Neuronal stem cell (in vitro differentiated cells): Measurements from ENCODE around the gene PAFAH1B1.
A peak's percentile ranks its signal among the peaks of the same experiment; 100 is the strongest.

ENCODE experiments used
- DNase-seq: peaks from one replicate; pipeline ENCODE4 v3.0.0-alpha.2; 2013; ENCODE audit warnings: low spot score
- H2AFZ ChIP-seq: one replicate; pipeline ENCODE4 v1.6.1; 2013; ENCODE audit warnings: mild to moderate bottlenecking, low read length, inconsistent platforms
- H2AK5ac ChIP-seq: 2 replicates; pipeline ENCODE4 v1.6.1; 2013; ENCODE audit warnings: low read depth, mild to moderate bottlenecking, inconsistent platforms, low read length, moderate library complexity, mixed read lengths
- H2BK120ac ChIP-seq: 2 replicates; pipeline ENCODE4 v1.6.1; 2013; ENCODE audit warnings: low read depth, mild to moderate bottlenecking, inconsistent platforms, low read length, moderate library complexity, mixed read lengths
- H2BK12ac ChIP-seq: one replicate; pipeline ENCODE4 v1.6.1; 2013; ENCODE audit warnings: low read length, inconsistent platforms
- H2BK15ac ChIP-seq: 2 replicates; pipeline ENCODE4 v1.6.1; 2013; ENCODE audit warnings: mild to moderate bottlenecking, low read length, inconsistent platforms, mixed read lengths
- H2BK5ac ChIP-seq: one replicate; pipeline ENCODE4 v1.6.1; 2013; ENCODE audit warnings: inconsistent platforms, mild to moderate bottlenecking, low read length, moderate library complexity
- H3K14ac ChIP-seq: one replicate; pipeline ENCODE4 v1.6.1; 2013; ENCODE audit warnings: low read length, inconsistent platforms
- H3K18ac ChIP-seq: 2 replicates; pipeline ENCODE4 v1.6.1; 2013; ENCODE audit warnings: low read length, inconsistent platforms
- H3K23ac ChIP-seq: 2 replicates; pipeline ENCODE4 v1.6.1; 2013; ENCODE audit warnings: low read depth, mild to moderate bottlenecking, mixed read lengths, low read length, inconsistent platforms; ENCODE audit not compliant: poor library complexity
- H3K27ac ChIP-seq: replicated peaks from 3 replicates; pipeline ENCODE4 v1.5.1; 2013; ENCODE audit warnings: low read length, inconsistent platforms
- H3K27me3 ChIP-seq, 3 experiments: 2 replicates each; pipeline ENCODE4 v1.6.1; 2013; ENCODE audit warnings: low read length in 3 of 3, mild to moderate bottlenecking in 2 of 3, inconsistent platforms in 1 of 3, low read depth in 1 of 3, mixed read lengths in 1 of 3, moderate library complexity in 1 of 3; ENCODE audit not compliant: control insufficient read depth in 3 of 3, insufficient read depth in 3 of 3
- H3K36me3 ChIP-seq, 2 donors: replicated peaks in 1 of 2; 2 replicates each; pipeline ENCODE4 v1.6.1; 2013; ENCODE audit warnings: low read length in 2 of 2; ENCODE audit not compliant: control insufficient read depth in 2 of 2, insufficient read depth in 2 of 2
- H3K4ac ChIP-seq: 2 replicates; pipeline ENCODE4 v1.6.1; 2013; ENCODE audit warnings: inconsistent platforms, mild to moderate bottlenecking, low read length, moderate library complexity
- H3K4me1 ChIP-seq, 2 donors: 1 replicate in 1 of 2; 2 replicates in 1 of 2; pipeline ENCODE4 v1.6.1; 2013; ENCODE audit warnings: low read length in 2 of 2, low read depth in 1 of 2; ENCODE audit not compliant: control insufficient read depth in 2 of 2, insufficient read depth in 1 of 2
- H3K4me2 ChIP-seq: one replicate; pipeline ENCODE4 v1.6.1; 2013; ENCODE audit warnings: mild to moderate bottlenecking, low read length, inconsistent platforms; ENCODE audit not compliant: insufficient read depth, poor library complexity, severe bottlenecking
- H3K4me3 ChIP-seq, 2 donors: 2 replicates each; pipeline ENCODE4 v1.5.1; 2013; ENCODE audit warnings: low read length in 2 of 2, mild to moderate bottlenecking in 2 of 2, inconsistent platforms in 1 of 2, moderate library complexity in 1 of 2
- H3K79me1 ChIP-seq: one replicate; pipeline ENCODE4 v1.6.1; 2013; ENCODE audit warnings: low read depth, mild to moderate bottlenecking, inconsistent platforms, low read length, moderate library complexity
- H3K9ac ChIP-seq: one replicate; pipeline ENCODE4 v1.6.1; 2013; ENCODE audit warnings: mild to moderate bottlenecking, low read depth, low read length, inconsistent platforms; ENCODE audit not compliant: poor library complexity
- H3K9me3 ChIP-seq, 2 donors: replicated peaks in 1 of 2; 2 replicates each; pipeline versions ENCODE3 to v1.6.1; 2013; ENCODE audit warnings: low read length in 2 of 2, mild to moderate bottlenecking in 2 of 2, inconsistent platforms in 1 of 2, low read depth in 1 of 2, mixed read lengths in 1 of 2, moderate library complexity in 1 of 2; ENCODE audit not compliant: control insufficient read depth in 2 of 2, insufficient read depth in 1 of 2
- H4K8ac ChIP-seq: one replicate; pipeline ENCODE4 v1.6.1; 2013; ENCODE audit warnings: low read depth, mild to moderate bottlenecking, inconsistent platforms, low read length, moderate library complexity
- H4K91ac ChIP-seq: one replicate; pipeline ENCODE4 v1.6.1; 2013; ENCODE audit warnings: low read length, low read depth, mild to moderate bottlenecking, inconsistent platforms; ENCODE audit not compliant: poor library complexity
- WGBS, 2 donors: extraction: QIAGEN DNeasy Blood & Tissue Kit; methylation state at CpG; one replicate each; pipeline ENCODE4 v1.1.7; 2013; ENCODE audit warnings: missing lambda C conversion rate in 2 of 2, mixed read lengths in 1 of 2; ENCODE audit not compliant: insufficient read length in 2 of 2, insufficient replicate concordance in 1 of 2; ENCODE audit errors: extremely low coverage in 2 of 2; 5-methylcytosine and 5-hydroxymethylcytosine counted together

Gene PAFAH1B1

DNA sequence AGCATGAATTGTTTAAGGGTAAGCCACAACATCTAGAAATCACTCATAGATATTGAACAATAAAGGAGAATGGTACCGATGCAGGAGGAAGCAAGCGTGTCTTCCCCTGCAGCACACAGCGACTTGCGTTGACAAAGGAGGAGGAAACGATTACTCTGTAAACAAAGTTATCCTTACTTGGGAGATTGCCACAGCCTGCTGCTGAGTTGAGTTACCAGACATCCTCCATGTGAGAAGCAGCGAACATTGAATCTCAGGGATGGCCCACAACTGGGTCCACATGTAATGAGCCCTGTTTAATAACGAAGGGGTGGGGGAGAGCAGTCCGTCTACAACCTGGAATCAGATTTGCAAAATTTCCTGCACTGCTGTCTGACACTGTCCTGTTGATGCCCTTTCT lies 90.5 kb downstream of the PAFAH1B1 start:
- Histone ChIP-seq H3K4me2 (no peak overlapping the region), H3K4me3 (no peak overlapping the region), H2AK5ac (no peak overlapping the region), H3K27me3 (no peaks in the 10 kb centered on the region), H3K4ac (no peak overlapping the region), H2BK5ac (no peak overlapping the region), H2BK15ac (no peak overlapping the region), H3K23ac (no peak overlapping the region), H3K79me1 (no peaks in the 10 kb centered on the region), H2BK120ac (no peak overlapping the region), H3K9me3 (no peaks in the 10 kb centered on the region), H3K36me3 (peaks cover 17 to 66% of the 10 kb centered on the region in 2 donors), H3K18ac (no peak overlapping the region), H4K8ac (no peak overlapping the region), H4K91ac (no peak overlapping the region), H3K4me1 (peaks cover 2% of the 10 kb centered on the region in 2 donors), H2AFZ (no peak overlapping the region), H3K14ac (no peak overlapping the region), H3K9ac (no peak overlapping the region), H2BK12ac (no peak overlapping the region), H3K27ac (no peak overlapping the region)
- no CpG with 5 or more reads among the region's 8 CpGs for WGBS, 2 donors
- DNase-seq: no peak

GRCh38 chr17:2684549-2684948 lies 91.1 kb downstream of the PAFAH1B1 start:
- no peak overlapping the region for H3K9ac ChIP-seq
- H4K91ac ChIP-seq: no peak overlapping the region
- no peak overlapping the region for H3K4me2 ChIP-seq
- no peaks in the 10 kb centered on the region for H3K9me3 ChIP-seq
- H2BK120ac ChIP-seq: no peak overlapping the region
- peak overlapping the region; percentile 16 for H3K27ac ChIP-seq
- H3K14ac ChIP-seq: no peak overlapping the region
- H3K4me3 ChIP-seq: no peak overlapping the region
- no peak overlapping the region for H2BK15ac ChIP-seq
- H3K4me1 ChIP-seq: peaks cover 2% of the 10 kb centered on the region in 2 donors
- WGBS, 2 donors: no CpG with 5 or more reads among the region's 18 CpGs
- no peak for DNase-seq
- H3K18ac ChIP-seq: no peak overlapping the region
- H2BK5ac ChIP-seq: no peak overlapping the region
- H3K27me3 ChIP-seq: no peaks in the 10 kb centered on the region
- H4K8ac ChIP-seq: no peak overlapping the region
- H2AFZ ChIP-seq: no peak overlapping the region
- H2AK5ac ChIP-seq: no peak overlapping the region
- no peaks in the 10 kb centered on the region for H3K79me1 ChIP-seq
- peaks cover 17 to 63% of the 10 kb centered on the region in 2 donors for H3K36me3 ChIP-seq
- H2BK12ac ChIP-seq: no peak overlapping the region
- H3K23ac ChIP-seq: no peak overlapping the region
- no peak overlapping the region for H3K4ac ChIP-seq

GRCh38 chr17:2685696-2686095 lies 92.2 kb downstream of the PAFAH1B1 start:
- H2AFZ ChIP-seq: no peak overlapping the region
- peaks cover 12 to 53% of the 10 kb centered on the region in 2 donors for H3K36me3 ChIP-seq
- no peak overlapping the region for H2BK12ac ChIP-seq
- peak overlapping the region; percentile 93 for H3K23ac ChIP-seq
- no CpG with 5 or more reads among the region's 15 CpGs for WGBS, 2 donors
- DNase-seq: no peak
- peak overlapping the region; percentile 72 for H3K18ac ChIP-seq
- H2BK120ac ChIP-seq: no peak overlapping the region
- peaks cover 2% of the 10 kb centered on the region in 2 donors for H3K4me1 ChIP-seq
- H3K27me3 ChIP-seq: no peaks in the 10 kb centered on the region
- no peak overlapping the region for H4K91ac ChIP-seq
- H3K79me1 ChIP-seq: no peaks in the 10 kb centered on the region
- H3K27ac ChIP-seq: no peak overlapping the region
- H2BK15ac ChIP-seq: no peak overlapping the region
- no peak overlapping the region for H3K4me2 ChIP-seq
- H3K4ac ChIP-seq: no peak overlapping the region
- no peak overlapping the region for H2AK5ac ChIP-seq
- no peaks in the 10 kb centered on the region for H3K9me3 ChIP-seq
- peak overlapping the region in 1 of 2 donors; percentile 55 for H3K4me3 ChIP-seq
- no peak overlapping the region for H4K8ac ChIP-seq
- H3K14ac ChIP-seq: no peak overlapping the region
- H2BK5ac ChIP-seq: peak overlapping the region; percentile 40
- H3K9ac ChIP-seq: peak overlapping the region; percentile 26

GRCh38 chr17:2687074-2687418 lies 93.6 kb downstream of the PAFAH1B1 start:
- H3K79me1 ChIP-seq: no peaks in the 10 kb centered on the region
- no peak overlapping the region for H2BK12ac ChIP-seq
- no peaks in the 10 kb centered on the region for H3K27me3 ChIP-seq
- H3K4me1 ChIP-seq: peaks cover 0 to 2% of the 10 kb centered on the region in 2 donors
- H3K23ac ChIP-seq: no peak overlapping the region
- H3K36me3 ChIP-seq: peaks cover 2 to 50% of the 10 kb centered on the region in 2 donors
- no peak overlapping the region for H3K9ac ChIP-seq
- H3K4me3 ChIP-seq: no peak overlapping the region
- H2BK5ac ChIP-seq: no peak overlapping the region
- H2BK15ac ChIP-seq: no peak overlapping the region
- H2AK5ac ChIP-seq: no peak overlapping the region
- no peak overlapping the region for H2BK120ac ChIP-seq
- no peak overlapping the region for H3K4me2 ChIP-seq
- no peak overlapping the region for H2AFZ ChIP-seq
- H3K4ac ChIP-seq: no peak overlapping the region
- no peak overlapping the region for H3K27ac ChIP-seq
- H4K91ac ChIP-seq: no peak overlapping the region
- WGBS, 2 donors: no CpG with 5 or more reads among the region's 6 CpGs
- no peaks in the 10 kb centered on the region for H3K9me3 ChIP-seq
- H3K18ac ChIP-seq: no peak overlapping the region
- DNase-seq: no peak
- no peak overlapping the region for H4K8ac ChIP-seq
- no peak overlapping the region for H3K14ac ChIP-seq
